NB4 (cell line): ENCODE data around the gene ZBTB42.

Source experiments
- CTCF ChIP-seq: IDR thresholded peaks from one replicate; pipeline ENCODE4 v1.5.1; 2012; ENCODE audit warnings: low read depth, low read length
- MAX ChIP-seq: IDR thresholded peaks from 2 replicates; pipeline ENCODE4 v1.6.1; 2011; ENCODE audit warnings: low read depth, low read length
- POLR2A ChIP-seq: IDR thresholded peaks from 2 replicates; pipeline ENCODE4 v1.6.1; 2011; ENCODE audit warnings: mild to moderate bottlenecking; ENCODE audit not compliant: insufficient read length; ENCODE audit errors: extremely low read depth

- no peak for TF ChIP-seq CTCF
- no peak for TF ChIP-seq POLR2A
- TF ChIP-seq MAX = no peak
Measured at GRCh38 chr14:104783484-104784217, 17.2 kb upstream of the ZBTB42 start.
